Mononuclear cell (primary cell): Measurements from ENCODE around the gene BCDIN3D. TPM values are rescaled to one million over a fixed set of nuclear protein-coding genes. Genes with fewer than 3 reads are reported as not detected.

Experiments used
- H3K27me3 ChIP-seq: 2 replicates; pipeline ENCODE4 v1.6.0; 2011; ENCODE audit warnings: low read length, control low read depth; ENCODE audit not compliant: insufficient read depth
- H3K4me1 ChIP-seq: 2 replicates; pipeline ENCODE4 v1.5.1; 2011; ENCODE audit warnings: mild to moderate bottlenecking, low read length, control low read depth; ENCODE audit not compliant: insufficient read depth
- H3K4me3 ChIP-seq: 2 replicates; pipeline ENCODE4 v1.5.1; 2011; ENCODE audit warnings: mild to moderate bottlenecking, low read length, moderate library complexity
- H3K9me3 ChIP-seq: 2 replicates; pipeline ENCODE4 v1.5.1; 2011; ENCODE audit warnings: low read depth, mild to moderate bottlenecking, control low read depth, low read length
- total RNA-seq: library from RNA; depleted of rRNA; stranded (reverse); fragments of >200 nt; gene quantifications from one replicate; pipeline ENCODE4 v1.2.3, GENCODE V29; 2012

The BCDIN3D gene
- total RNA-seq, 1 donor: 4.7 TPM

DNA sequence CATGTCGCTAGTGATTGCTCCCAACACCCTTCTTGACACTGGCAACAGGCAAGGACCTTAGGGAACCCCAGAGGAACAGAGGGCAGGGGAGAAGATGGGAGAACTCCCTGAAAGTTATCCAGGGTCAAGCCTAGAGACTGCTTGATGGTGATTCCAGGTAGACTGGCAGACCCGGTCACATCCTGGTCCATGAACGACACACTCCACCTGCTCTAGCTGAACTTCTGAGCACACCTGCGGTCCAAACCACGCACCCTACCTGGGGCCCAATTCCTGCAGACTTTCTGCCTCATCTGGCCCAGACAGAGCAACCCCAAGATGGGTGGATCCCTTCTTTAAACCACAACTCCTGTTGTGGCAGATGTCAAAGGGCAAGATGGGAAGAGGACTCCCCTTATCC, 48.9 kb downstream of the BCDIN3D start:
- Histone ChIP-seq H3K9me3 (no peaks in the 10 kb centered on the region), H3K27me3 (no peaks in the 10 kb centered on the region), H3K4me1 (peaks cover 17% of the 10 kb centered on the region), H3K4me3 (no peak overlapping the region)

DNA sequence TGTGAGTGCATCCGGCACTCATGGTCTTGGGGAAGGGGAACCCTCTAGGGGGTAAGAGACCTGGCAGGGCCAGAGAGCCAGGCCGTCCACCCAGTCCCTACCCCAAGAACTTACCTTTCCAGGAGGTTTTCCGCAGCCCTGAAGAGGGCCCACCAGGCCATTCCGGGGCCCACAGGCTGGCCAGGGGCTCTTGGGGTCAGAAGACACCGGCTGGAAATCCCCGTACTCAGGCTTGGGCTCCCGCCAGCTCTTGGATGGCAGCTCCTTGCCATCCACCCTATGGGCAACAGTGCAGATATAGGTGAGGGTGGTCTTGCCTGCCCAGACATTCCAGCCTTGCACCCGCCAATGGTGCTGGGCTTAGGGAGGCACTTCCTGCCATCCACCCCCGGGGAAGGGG, 49.3 kb downstream of the BCDIN3D start:
- peaks cover 17% of the 10 kb centered on the region for H3K4me1 ChIP-seq
- no peak overlapping the region for H3K4me3 ChIP-seq
- H3K9me3 ChIP-seq: no peaks in the 10 kb centered on the region
- H3K27me3 ChIP-seq: no peaks in the 10 kb centered on the region

DNA sequence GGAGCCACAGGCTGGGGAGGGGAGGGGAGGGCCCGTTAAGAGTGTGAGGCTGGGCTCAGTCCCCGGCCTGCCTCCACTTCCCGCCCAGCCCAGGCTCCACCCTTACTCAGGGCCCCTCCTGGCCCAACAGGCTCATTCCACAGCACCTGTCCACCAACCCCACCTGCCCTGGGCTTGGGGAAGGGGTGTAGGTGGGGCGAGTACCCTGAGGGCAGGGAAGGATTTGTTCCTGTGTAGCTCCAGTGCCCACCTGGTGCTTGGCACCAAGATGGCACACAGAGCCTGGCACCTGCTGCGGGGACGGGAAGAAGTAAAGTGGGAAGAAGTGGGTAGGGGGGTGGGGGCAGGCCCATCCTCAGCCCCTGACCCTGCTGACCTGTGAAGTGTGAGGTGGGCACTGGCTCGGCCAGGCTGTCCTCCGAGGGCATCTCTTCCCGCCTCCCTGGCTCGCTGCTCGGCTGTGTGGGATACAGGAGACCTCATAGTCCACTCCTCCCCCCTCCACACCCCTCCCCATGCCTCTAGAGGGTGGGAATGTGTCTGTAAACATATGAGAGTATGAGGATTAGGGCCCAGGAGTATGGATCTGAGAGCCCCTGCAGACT, 49.8 kb downstream of the BCDIN3D start:
- Histone ChIP-seq H3K27me3 (no peaks in the 10 kb centered on the region), H3K4me1 (peaks cover 16% of the 10 kb centered on the region), H3K9me3 (no peaks in the 10 kb centered on the region), H3K4me3 (no peak overlapping the region)

GRCh38 chr12:49792181-49792970, 50.5 kb downstream of the BCDIN3D start:
- Histone ChIP-seq H3K27me3 (no peaks in the 10 kb centered on the region), H3K4me1 (peaks cover 9% of the 10 kb centered on the region), H3K9me3 (no peaks in the 10 kb centered on the region), H3K4me3 (no peak overlapping the region)

GRCh38 chr12:49791700-49792099, 51.2 kb downstream of the BCDIN3D start:
- Histone ChIP-seq H3K4me1 (peaks cover 2% of the 10 kb centered on the region), H3K4me3 (no peak overlapping the region), H3K27me3 (no peaks in the 10 kb centered on the region), H3K9me3 (no peaks in the 10 kb centered on the region)

GRCh38 chr12:49790741-49791555, 52.0 kb downstream of the BCDIN3D start:
- Histone ChIP-seq H3K4me3 (no peak overlapping the region), H3K4me1 (no peaks in the 10 kb centered on the region), H3K9me3 (no peaks in the 10 kb centered on the region), H3K27me3 (no peaks in the 10 kb centered on the region)

DNA sequence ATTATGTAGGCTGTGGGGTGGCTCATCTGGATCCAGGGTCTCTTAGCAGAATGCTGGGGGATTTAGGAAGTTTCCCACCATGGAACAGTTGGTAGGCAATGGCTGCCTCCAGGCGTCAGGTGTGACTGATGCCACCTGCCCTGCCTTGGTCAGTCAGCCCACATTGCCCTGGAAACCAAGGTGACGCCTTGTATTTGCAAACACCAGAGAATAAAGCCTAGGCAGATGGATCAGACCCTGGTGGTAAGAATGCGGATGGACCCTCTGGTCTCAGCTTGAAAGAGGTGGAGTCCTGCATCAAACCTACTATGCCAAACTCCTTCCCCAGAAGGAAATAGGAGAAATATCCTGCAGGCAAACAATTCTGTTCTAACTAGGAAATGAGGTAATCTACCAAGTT, 52.9 kb downstream of the BCDIN3D start:
- Histone ChIP-seq H3K27me3 (no peaks in the 10 kb centered on the region), H3K9me3 (no peaks in the 10 kb centered on the region), H3K4me3 (no peak overlapping the region)

DNA sequence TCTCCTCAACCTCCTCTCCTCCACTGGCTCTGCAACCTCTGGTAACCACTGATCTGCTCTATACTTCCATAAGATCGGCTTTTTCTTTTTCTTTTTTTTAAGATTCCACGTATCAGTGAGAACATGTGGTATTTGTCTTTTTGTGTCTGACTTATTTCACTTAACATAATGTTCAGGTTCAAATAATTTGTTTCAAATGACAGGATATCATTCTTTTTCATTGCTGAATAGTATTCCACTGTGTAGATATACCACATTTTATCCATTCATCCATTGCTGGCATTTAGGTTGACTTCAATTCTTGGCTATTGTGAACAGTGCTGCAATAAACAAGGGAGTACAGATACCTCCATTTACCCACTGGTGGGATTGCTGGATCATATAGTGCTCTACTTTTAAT, 55.2 kb downstream of the BCDIN3D start:
- Histone ChIP-seq H3K9me3 (no peaks in the 10 kb centered on the region), H3K4me1 (peaks cover 8% of the 10 kb centered on the region), H3K27me3 (peaks cover 2% of the 10 kb centered on the region), H3K4me3 (no peak overlapping the region)

More for the DNA sequence above, 52.9 kb downstream of the BCDIN3D start:
- no peaks in the 10 kb centered on the region for H3K4me1 ChIP-seq

Other genes starting within 250 kb of the BCDIN3D start
- gene FAM186B, start 237.5 kb downstream of the BCDIN3D start, total RNA-seq: 0.84 TPM
- gene PRPF40B, start 219.5 kb downstream of the BCDIN3D start, total RNA-seq: 0.84 TPM
- 19.8 TPM for gene FMNL3, start 135.7 kb downstream of the BCDIN3D start, total RNA-seq
- 288 TPM for gene TMBIM6, start 101.5 kb downstream of the BCDIN3D start, total RNA-seq
- 13.7 TPM for gene NCKAP5L, start 14.7 kb downstream of the BCDIN3D start, total RNA-seq
- gene FAIM2, start 60.8 kb upstream of the BCDIN3D start, total RNA-seq: not detected
- gene AQP2, start 107.6 kb upstream of the BCDIN3D start, total RNA-seq: not detected
- not detected for gene AQP5, start 118.8 kb upstream of the BCDIN3D start, total RNA-seq
- not detected for gene AQP6, start 129.8 kb upstream of the BCDIN3D start, total RNA-seq
- 3.7 TPM for gene RACGAP1, start 182.4 kb upstream of the BCDIN3D start, total RNA-seq
- under 0.01 TPM for gene ASIC1, start 214.5 kb upstream of the BCDIN3D start, total RNA-seq
- gene SMARCD1, start 242.2 kb upstream of the BCDIN3D start, total RNA-seq: 74.3 TPM